Hepatocyte (in vitro differentiated cells): Measurements from ENCODE around the gene PYCR2.

Experiments
- CTCF ChIP-seq: fragments of 200-600 bp; sonication (generic); IDR thresholded peaks from 2 replicates; pipeline ENCODE4 v1.5.1; 2016; ENCODE audit warnings: antibody characterized with exemption, mild to moderate bottlenecking; ENCODE audit not compliant: poor library complexity
- EZH2 ChIP-seq: fragments of 200-600 bp; sonication (generic); IDR thresholded peaks from 2 replicates; pipeline ENCODE4 v1.6.1; 2016; ENCODE audit warnings: antibody characterized with exemption, mild to moderate bottlenecking, borderline replicate concordance
- EZH2phosphoT487 ChIP-seq: fragments of 200-600 bp; sonication (generic); IDR thresholded peaks from one replicate; pipeline ENCODE4 v1.6.1; 2018; ENCODE audit warnings: antibody characterized with exemption, mild to moderate bottlenecking, low read depth, moderate library complexity; ENCODE audit not compliant: unreplicated experiment, severe bottlenecking

GRCh38 chr1:225891229-225891972 lies 32.6 kb downstream of the PYCR2 start:
- no peak for TF ChIP-seq CTCF
- no peak for TF ChIP-seq EZH2
- TF ChIP-seq EZH2phosphoT487 = no peak
